Measurements from ENCODE around the gene ITGA2B. TPM values are rescaled to one million over a fixed set of nuclear protein-coding genes. Genes with fewer than 3 reads are reported as not detected.
"Not testable (repeated sequence)": the region's sequence is repeated elsewhere in the genome, so short reads cannot be mapped to it uniquely, and the experiment has no call there.

Gene ITGA2B
- total and polyA plus RNA-seq, 5 experiments from 2014 or later, result 0.86 to 1.6 TPM; not detected in 3

- Mint-ChIP-seq H3K36me3 (peaks cover 5 to 85% (median 17%) of the 10 kb centered on the region in 3 donors), H3K27me3 (no peaks in the 10 kb centered on the region), H3K27ac (peak overlapping the region in 1 of 10 donors; percentile 66), H3K4me1 (peaks cover 0 to 4% (median 0%) of the 10 kb centered on the region in 4 donors), H3K4me3 (no peak overlapping the region), H3K9me3 (no peaks in the 10 kb centered on the region)
- ATAC-seq, result no peak
- POLR2A ChIA-PET, result interaction anchor here (0.6 kb wide), 1 partner anchor 295 kb away, joined by 3 read pairs; no protein-coding TSS in a partner anchor
- DNase-seq, result no peak
Measured at GRCh38 chr17:44402564-44403172, 13.2 kb upstream of the ITGA2B start.

GRCh38 chr17:44400226-44400847, 10.9 kb upstream of the ITGA2B start:
- H3K27ac Mint-ChIP-seq, result no peak overlapping the region
- peaks cover 5 to 81% (median 17%) of the 10 kb centered on the region in 3 donors for H3K36me3 Mint-ChIP-seq
- no peaks in the 10 kb centered on the region for H3K27me3 Mint-ChIP-seq

GRCh38 chr17:44398692-44399691, 9.5 kb upstream of the ITGA2B start:
- POLR2A ChIA-PET, result no interaction called here
- H3K4me3 Mint-ChIP-seq, result no peak overlapping the region
- ATAC-seq (no peak), DNase-seq (no peak)
- peaks cover 5 to 67% (median 17%) of the 10 kb centered on the region in 3 donors for H3K36me3 Mint-ChIP-seq
- no peaks in the 10 kb centered on the region for H3K27me3 Mint-ChIP-seq
- H3K4me1 Mint-ChIP-seq, result peaks cover 0 to 4% (median 1%) of the 10 kb centered on the region in 4 donors
- peak overlapping the region in 1 of 10 donors; percentile 63 for H3K27ac Mint-ChIP-seq
- H3K9me3 Mint-ChIP-seq, result no peaks in the 10 kb centered on the region

More at GRCh38 chr17:44400226-44400847, 10.9 kb upstream of the ITGA2B start:
- peaks cover 0 to 4% (median 1%) of the 10 kb centered on the region in 4 donors for H3K4me1 Mint-ChIP-seq
- POLR2A ChIA-PET, result interaction anchor here (0.6 kb wide), 1 partner anchor 13 kb away, joined by 9 read pairs; no protein-coding TSS in a partner anchor
- DNase-seq (no peak), ATAC-seq (no peak)
- no peaks in the 10 kb centered on the region for H3K9me3 Mint-ChIP-seq
- no peak overlapping the region for H3K4me3 Mint-ChIP-seq

GRCh38 chr17:44397479-44398440, 8.3 kb upstream of the ITGA2B start:
- DNase-seq, result no peak
- POLR2A ChIA-PET, result no interaction called here
- ATAC-seq, result no peak
- peaks cover 0 to 4% (median 1%) of the 10 kb centered on the region in 4 donors for H3K4me1 Mint-ChIP-seq
- H3K36me3 Mint-ChIP-seq, result peaks cover 5 to 56% (median 17%) of the 10 kb centered on the region in 3 donors
- H3K4me3 Mint-ChIP-seq, result peak overlapping the region in 1 of 10 donors; percentile 56
- peak overlapping the region in 2 of 10 donors; percentile 62 to 88 for H3K27ac Mint-ChIP-seq
- H3K9me3 Mint-ChIP-seq, result no peaks in the 10 kb centered on the region
- H3K27me3 Mint-ChIP-seq, result no peaks in the 10 kb centered on the region

- no peaks in the 10 kb centered on the region for H3K9me3 Mint-ChIP-seq
- ATAC-seq (no peak), DNase-seq (no peak)
- H3K27ac Mint-ChIP-seq, result peak overlapping the region in 3 of 10 donors; percentile 9 to 88 (median 69)
- peaks cover 5 to 50% (median 17%) of the 10 kb centered on the region in 3 donors for H3K36me3 Mint-ChIP-seq
- H3K27me3 Mint-ChIP-seq, result no peaks in the 10 kb centered on the region
- POLR2A ChIA-PET, result no interaction called here
- no peak overlapping the region for H3K4me3 Mint-ChIP-seq
- peaks cover 0 to 4% (median 1%) of the 10 kb centered on the region in 4 donors for H3K4me1 Mint-ChIP-seq
Measured at GRCh38 chr17:44396946-44397345, 7.5 kb upstream of the ITGA2B start.

- H3K27ac Mint-ChIP-seq, result peak overlapping the region in 1 of 10 donors; percentile 66
- H3K4me3 Mint-ChIP-seq, result no peak overlapping the region
- peaks cover 2 to 32% (median 5%) of the 10 kb centered on the region in 3 donors for H3K36me3 Mint-ChIP-seq
- DNase-seq (no peak), ATAC-seq (no peak)
- POLR2A ChIA-PET, result interaction anchor here (0.9 kb wide), 1 partner anchor 12 kb away, joined by 3 read pairs; no protein-coding TSS in a partner anchor
- no peaks in the 10 kb centered on the region for H3K9me3 Mint-ChIP-seq
- peaks cover 2 to 6% (median 5%) of the 10 kb centered on the region in 4 donors for H3K4me1 Mint-ChIP-seq
- peaks cover 0 to under 1% (median 0%) of the 10 kb centered on the region in 5 donors for H3K27me3 Mint-ChIP-seq
Measured at GRCh38 chr17:44394833-44395232, 5.4 kb upstream of the ITGA2B start.

GRCh38 chr17:44394112-44394511, 4.7 kb upstream of the ITGA2B start:
- not testable (repeated sequence) for H3K27ac Mint-ChIP-seq, DNase-seq, H3K4me3 Mint-ChIP-seq, H3K27me3 Mint-ChIP-seq, H3K9me3 Mint-ChIP-seq
- peaks cover 0 to 25% (median 2%) of the 10 kb centered on the region in 3 donors for H3K36me3 Mint-ChIP-seq
- H3K4me1 Mint-ChIP-seq, result peaks cover 7 to 11% (median 11%) of the 10 kb centered on the region in 4 donors
- peak in 1 of 2 donors; percentile 8 for ATAC-seq
- POLR2A ChIA-PET, result interaction anchor here (0.9 kb wide), 1 partner anchor 13 kb away, joined by 3 read pairs; no protein-coding TSS in a partner anchor

- Mint-ChIP-seq H3K9me3 (no peaks in the 10 kb centered on the region), H3K27me3 (peaks cover 8 to 18% (median 10%) of the 10 kb centered on the region in 5 donors), H3K4me3 (no peak overlapping the region), H3K4me1 (peaks cover 9 to 18% (median 15%) of the 10 kb centered on the region in 4 donors), H3K36me3 (no peaks in the 10 kb centered on the region), H3K27ac (no peak overlapping the region)
- ATAC-seq (no peak), DNase-seq (no peak)
- POLR2A ChIA-PET, result no interaction called here
Measured at GRCh38 chr17:44390250-44390870, 911 bp upstream of the ITGA2B start.

GRCh38 chr17:44389723-44390202, 314 bp upstream of the ITGA2B start:
- POLR2A ChIA-PET, result no interaction called here
- Mint-ChIP-seq H3K27ac (peak overlapping the region in 1 of 10 donors; percentile 43), H3K4me1 (peaks cover 9 to 22% (median 19%) of the 10 kb centered on the region in 4 donors), H3K36me3 (no peaks in the 10 kb centered on the region), H3K4me3 (peak overlapping the region in 1 of 10 donors; percentile 45), H3K9me3 (no peaks in the 10 kb centered on the region), H3K27me3 (peaks cover 8 to 21% (median 10%) of the 10 kb centered on the region in 5 donors)
- ATAC-seq, result no peak
- DNase-seq, result no peak

- DNase-seq, result no peak
- peak overlapping the region in 2 of 10 donors; percentile 38 to 48 for H3K4me3 Mint-ChIP-seq
- H3K27ac Mint-ChIP-seq, result no peak overlapping the region
- H3K4me1 Mint-ChIP-seq, result peaks cover 13 to 27% (median 24%) of the 10 kb centered on the region in 4 donors
- no peaks in the 10 kb centered on the region for H3K9me3 Mint-ChIP-seq
- POLR2A ChIA-PET, result interaction anchor here (0.7 kb wide), 1 partner anchor 12 kb away, joined by 9 read pairs; no protein-coding TSS in a partner anchor
- H3K27me3 Mint-ChIP-seq, result peaks cover 10 to 30% (median 13%) of the 10 kb centered on the region in 5 donors
- no peak for ATAC-seq
- no peaks in the 10 kb centered on the region for H3K36me3 Mint-ChIP-seq
Measured at GRCh38 chr17:44387804-44388203, 1.6 kb downstream of the ITGA2B start.

GRCh38 chr17:44386182-44386525, 3.3 kb downstream of the ITGA2B start:
- no peak for ATAC-seq
- H3K36me3 Mint-ChIP-seq, result no peaks in the 10 kb centered on the region
- no peak for DNase-seq
- peak overlapping the region; percentile 63 to 91 (median 78) for H3K4me3 Mint-ChIP-seq
- no peaks in the 10 kb centered on the region for H3K9me3 Mint-ChIP-seq
- peaks cover 10 to 35% (median 14%) of the 10 kb centered on the region in 5 donors for H3K27me3 Mint-ChIP-seq
- H3K4me1 Mint-ChIP-seq, result peaks cover 13 to 27% (median 24%) of the 10 kb centered on the region in 4 donors
- peak overlapping the region in 2 of 10 donors; percentile 62 to 77 for H3K27ac Mint-ChIP-seq
- POLR2A ChIA-PET, result no interaction called here

Measured in naive thymus-derived CD8-positive, alpha-beta T cell (primary cell).